Measurements from ENCODE around the gene FGFRL1.

- TF ChIP-seq, protein P1, sequence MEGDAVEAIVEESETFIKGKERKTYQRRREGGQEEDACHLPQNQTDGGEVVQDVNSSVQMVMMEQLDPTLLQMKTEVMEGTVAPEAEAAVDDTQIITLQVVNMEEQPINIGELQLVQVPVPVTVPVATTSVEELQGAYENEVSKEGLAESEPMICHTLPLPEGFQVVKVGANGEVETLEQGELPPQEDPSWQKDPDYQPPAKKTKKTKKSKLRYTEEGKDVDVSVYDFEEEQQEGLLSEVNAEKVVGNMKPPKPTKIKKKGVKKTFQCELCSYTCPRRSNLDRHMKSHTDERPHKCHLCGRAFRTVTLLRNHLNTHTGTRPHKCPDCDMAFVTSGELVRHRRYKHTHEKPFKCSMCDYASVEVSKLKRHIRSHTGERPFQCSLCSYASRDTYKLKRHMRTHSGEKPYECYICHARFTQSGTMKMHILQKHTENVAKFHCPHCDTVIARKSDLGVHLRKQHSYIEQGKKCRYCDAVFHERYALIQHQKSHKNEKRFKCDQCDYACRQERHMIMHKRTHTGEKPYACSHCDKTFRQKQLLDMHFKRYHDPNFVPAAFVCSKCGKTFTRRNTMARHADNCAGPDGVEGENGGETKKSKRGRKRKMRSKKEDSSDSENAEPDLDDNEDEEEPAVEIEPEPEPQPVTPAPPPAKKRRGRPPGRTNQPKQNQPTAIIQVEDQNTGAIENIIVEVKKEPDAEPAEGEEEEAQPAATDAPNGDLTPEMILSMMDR (IDR thresholded peaks at IDR 0.05) = no peak
- TF ChIP-seq POLR2A (IDR thresholded peaks at IDR 0.05) = no peak
- TF ChIP-seq EP300 (IDR thresholded peaks at IDR 0.05; ENCODE audit: low read depth) = no peak
Observed at GRCh38 chr4:1006856-1007255, 4.6 kb upstream of the FGFRL1 start.
